ENCODE data around the gene TRAF2. TPM values are rescaled to one million over a fixed set of nuclear protein-coding genes. Genes with fewer than 3 reads are reported as not detected.
A peak's percentile ranks its signal among the peaks of the same experiment; 100 is the strongest.
"Not testable (repeated sequence)": the region's sequence is repeated elsewhere in the genome, so short reads cannot be mapped to it uniquely, and the experiment has no call there.

TRAF2 gene
- 10 to 100 TPM; 13.2 to 29.9 (median 18.4) TPM for polyA plus RNA-seq (ENCODE audit: low read depth in 6 of 6)

DNA sequence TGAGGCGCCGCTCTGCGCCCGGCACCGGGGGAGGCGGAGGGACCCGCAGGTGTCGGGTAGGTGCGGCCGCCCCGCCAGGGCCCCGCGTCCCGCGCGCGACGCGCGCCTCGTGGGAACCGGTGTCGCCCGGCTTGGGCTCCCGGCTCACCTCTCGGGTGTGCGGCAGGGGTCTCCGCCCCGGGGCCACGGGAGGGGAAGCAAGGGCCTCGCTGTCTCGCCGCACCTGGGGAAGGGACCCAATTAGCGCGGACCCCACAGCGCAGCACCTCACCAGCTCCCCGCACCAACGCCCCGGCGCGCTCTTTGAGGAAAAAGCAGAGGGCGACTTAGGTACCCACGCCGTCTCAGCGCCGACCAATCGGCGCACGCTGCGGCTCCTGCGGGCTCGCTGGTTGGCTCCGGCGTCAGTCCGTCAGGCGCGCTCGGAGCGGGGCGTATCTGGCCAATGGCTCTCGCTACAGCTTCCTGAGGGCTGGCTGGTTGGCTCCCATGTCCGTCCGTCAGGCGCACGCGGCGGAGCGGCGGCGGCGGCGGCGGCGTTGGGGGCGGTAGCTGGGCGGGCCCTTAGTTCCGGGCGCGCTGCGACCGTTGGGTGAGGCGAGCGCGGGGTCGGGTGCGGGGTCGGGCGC is at the start of gene TRAF2:
Gene TRAF2 (plus strand): TSS at position 567 of the 629 bp plus-strand sequence. CDS start 12,225 bp downstream, outside the sequence.
- Mint-ChIP-seq H3K9me3 (no peaks in the 10 kb centered on the region), H3K36me3 (no peaks in the 10 kb centered on the region), H3K4me3 (peak within 1 kb of the TSS; percentile 80 to 91 (median 88)), H3K27me3 (no peaks in the 10 kb centered on the region), H3K4me1 (peaks cover 20 to 46% (median 29%) of the 10 kb centered on the region in 3 donors), H3K27ac (peak within 1 kb of the TSS; percentile 64 to 93 (median 86))
- DNase-seq (peak; percentile 97), ATAC-seq (ENCODE audit: low read depth in 2 of 2) (peak; percentile 91 to 92)

GRCh38 chr9:136837146-136837855 is 49.0 kb upstream of the TRAF2 start:
- Mint-ChIP-seq H3K9me3 (no peaks in the 10 kb centered on the region), H3K27ac (no peak overlapping the region), H3K4me3 (no peak overlapping the region), H3K4me1 (peaks cover 3 to 10% (median 7%) of the 10 kb centered on the region in 3 donors), H3K36me3 (peaks cover 0 to 8% of the 10 kb centered on the region in 2 donors), H3K27me3 (peaks cover 0 to 2% (median 0%) of the 10 kb centered on the region in 3 donors)
- DNase-seq (no peak), ATAC-seq (ENCODE audit: low read depth in 2 of 2) (no peak)

DNA sequence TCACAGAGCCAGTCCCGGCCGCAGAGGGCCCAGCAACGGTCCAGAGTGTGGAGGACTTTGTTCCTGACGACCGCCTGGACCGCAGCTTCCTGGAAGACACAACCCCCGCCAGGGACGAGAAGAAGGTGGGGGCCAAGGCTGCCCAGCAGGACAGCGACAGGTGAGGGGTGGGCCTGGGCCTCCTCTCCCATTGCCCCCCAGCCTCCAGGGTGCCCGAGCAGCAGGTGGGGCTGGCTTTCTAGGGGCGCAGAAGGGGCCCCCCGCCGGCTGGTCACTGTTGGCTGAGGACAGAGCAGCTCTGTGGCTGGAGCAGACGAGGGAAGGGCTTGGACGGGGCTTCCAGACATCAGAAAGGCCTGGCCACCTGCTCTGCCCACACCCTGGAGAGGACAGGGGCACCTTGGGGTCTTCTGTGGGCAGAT is 48.4 kb upstream of the TRAF2 start:
- H3K4me1 Mint-ChIP-seq: peaks cover 5 to 14% (median 9%) of the 10 kb centered on the region in 3 donors
- not testable (repeated sequence) for H3K4me3 Mint-ChIP-seq; H3K27me3 Mint-ChIP-seq; H3K9me3 Mint-ChIP-seq; ATAC-seq (ENCODE audit: low read depth in 2 of 2); H3K27ac Mint-ChIP-seq; DNase-seq; H3K36me3 Mint-ChIP-seq

DNA sequence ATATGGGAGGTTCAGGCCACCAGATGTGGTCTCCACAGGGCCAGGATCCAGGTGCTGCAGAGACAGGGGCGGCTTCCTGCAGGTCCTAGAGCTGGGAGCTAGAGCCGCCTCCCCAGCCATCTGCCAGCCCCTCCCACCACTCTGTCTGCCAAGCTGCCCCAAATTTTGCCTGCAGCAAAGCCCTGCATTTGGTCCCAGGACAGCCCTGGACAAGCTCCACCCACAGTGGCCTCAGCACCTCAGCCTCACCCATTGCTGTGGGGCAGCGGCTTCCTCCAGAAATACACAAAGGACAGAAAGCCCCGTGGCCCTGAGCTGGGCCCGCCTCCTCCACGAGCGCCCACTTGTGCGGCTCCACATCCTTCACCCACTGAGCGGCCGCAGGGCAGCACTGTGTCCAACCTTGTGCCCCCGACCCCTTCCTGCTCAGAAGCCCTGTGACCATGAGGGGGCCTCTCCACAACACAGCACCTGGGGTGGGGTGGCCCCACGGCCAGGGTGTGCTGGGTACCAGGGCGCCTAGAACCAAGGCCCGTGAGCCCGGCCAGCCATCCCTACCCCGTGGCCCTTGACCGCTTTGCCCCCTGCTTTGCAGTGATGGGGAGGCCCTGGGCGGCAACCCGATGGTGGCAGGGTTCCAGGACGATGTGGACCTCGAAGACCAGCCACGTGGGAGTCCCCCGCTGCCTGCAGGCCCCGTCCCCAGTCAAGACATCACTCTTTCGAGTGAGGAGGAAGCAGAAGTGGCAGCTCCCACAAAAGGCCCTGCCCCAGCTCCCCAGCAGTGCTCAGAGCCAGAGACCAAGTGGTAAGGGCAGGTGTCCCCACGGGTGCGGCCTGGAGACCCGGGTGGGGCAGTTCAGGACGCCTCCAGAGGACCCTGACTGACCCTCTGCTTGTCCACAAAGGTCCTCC is 47.7 kb upstream of the TRAF2 start:
- H3K4me1 Mint-ChIP-seq: peaks cover 7 to 17% (median 9%) of the 10 kb centered on the region in 3 donors
- no peaks in the 10 kb centered on the region for H3K9me3 Mint-ChIP-seq
- H3K4me3 Mint-ChIP-seq: peak overlapping the region in 1 of 8 donors; percentile 74
- peak overlapping the region in 1 of 6 donors; percentile 47 for H3K27ac Mint-ChIP-seq
- DNase-seq (no peak), ATAC-seq (ENCODE audit: low read depth in 2 of 2) (no peak)
- peaks cover 0 to 8% of the 10 kb centered on the region in 2 donors for H3K36me3 Mint-ChIP-seq
- H3K27me3 Mint-ChIP-seq: peaks cover 0 to 5% (median 0%) of the 10 kb centered on the region in 3 donors

GRCh38 chr9:136839229-136840139 is 46.8 kb upstream of the TRAF2 start:
- Mint-ChIP-seq H3K27me3 (peaks cover 0 to 9% (median 0%) of the 10 kb centered on the region in 3 donors), H3K27ac (no peak overlapping the region), H3K36me3 (peaks cover 0 to 8% of the 10 kb centered on the region in 2 donors), H3K9me3 (no peaks in the 10 kb centered on the region), H3K4me3 (peak overlapping the region in 2 of 8 donors; percentile 59 to 65), H3K4me1 (peaks cover 8 to 22% (median 9%) of the 10 kb centered on the region in 3 donors)
- DNase-seq: no peak
- ATAC-seq (ENCODE audit: low read depth in 2 of 2): no peak

DNA sequence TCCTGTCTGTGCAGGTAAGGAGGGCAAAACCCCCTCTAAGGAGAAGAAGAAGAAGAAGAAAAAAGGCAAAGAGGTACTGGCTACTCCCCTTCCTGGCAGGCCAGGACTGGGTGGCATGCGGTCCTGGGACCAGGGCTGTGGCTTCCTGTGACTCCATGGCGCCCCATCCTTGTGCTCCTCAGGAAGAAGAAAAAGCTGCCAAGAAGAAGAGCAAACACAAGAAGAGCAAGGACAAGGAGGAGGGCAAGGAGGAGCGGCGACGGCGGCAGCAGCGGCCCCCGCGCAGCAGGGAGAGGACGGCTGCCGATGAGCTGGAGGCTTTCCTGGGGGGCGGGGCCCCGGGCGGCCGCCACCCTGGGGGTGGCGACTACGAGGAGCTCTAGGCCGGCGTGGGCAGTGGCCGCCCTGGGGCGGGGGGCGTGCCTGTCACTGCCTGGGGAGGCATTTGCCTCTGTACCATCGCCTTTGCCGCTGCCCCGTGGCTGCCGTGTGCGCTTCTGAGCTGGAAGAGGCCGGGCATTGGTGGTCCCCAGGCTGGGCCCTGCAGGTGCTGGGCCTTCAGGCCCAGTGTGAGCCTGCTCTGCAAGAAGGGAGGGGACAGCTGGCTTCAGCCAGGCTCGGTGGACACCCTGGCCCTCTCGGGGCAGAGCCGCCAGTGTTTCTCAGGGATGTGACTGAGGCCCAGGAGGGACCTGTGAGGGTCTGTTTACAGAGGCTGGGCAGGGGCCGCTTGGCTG is 46.0 kb upstream of the TRAF2 start:
- H3K4me3 Mint-ChIP-seq: peak overlapping the region in 3 of 8 donors; percentile 49 to 65 (median 59)
- peaks cover 0 to 9% (median 0%) of the 10 kb centered on the region in 3 donors for H3K27me3 Mint-ChIP-seq
- H3K36me3 Mint-ChIP-seq: peaks cover 0 to 8% of the 10 kb centered on the region in 2 donors
- ATAC-seq (ENCODE audit: low read depth in 2 of 2) (no peak), DNase-seq (no peak)
- peak overlapping the region in 2 of 6 donors; percentile 66 to 87 for H3K27ac Mint-ChIP-seq
- H3K4me1 Mint-ChIP-seq: peaks cover 8 to 22% (median 9%) of the 10 kb centered on the region in 3 donors
- no peaks in the 10 kb centered on the region for H3K9me3 Mint-ChIP-seq

DNA sequence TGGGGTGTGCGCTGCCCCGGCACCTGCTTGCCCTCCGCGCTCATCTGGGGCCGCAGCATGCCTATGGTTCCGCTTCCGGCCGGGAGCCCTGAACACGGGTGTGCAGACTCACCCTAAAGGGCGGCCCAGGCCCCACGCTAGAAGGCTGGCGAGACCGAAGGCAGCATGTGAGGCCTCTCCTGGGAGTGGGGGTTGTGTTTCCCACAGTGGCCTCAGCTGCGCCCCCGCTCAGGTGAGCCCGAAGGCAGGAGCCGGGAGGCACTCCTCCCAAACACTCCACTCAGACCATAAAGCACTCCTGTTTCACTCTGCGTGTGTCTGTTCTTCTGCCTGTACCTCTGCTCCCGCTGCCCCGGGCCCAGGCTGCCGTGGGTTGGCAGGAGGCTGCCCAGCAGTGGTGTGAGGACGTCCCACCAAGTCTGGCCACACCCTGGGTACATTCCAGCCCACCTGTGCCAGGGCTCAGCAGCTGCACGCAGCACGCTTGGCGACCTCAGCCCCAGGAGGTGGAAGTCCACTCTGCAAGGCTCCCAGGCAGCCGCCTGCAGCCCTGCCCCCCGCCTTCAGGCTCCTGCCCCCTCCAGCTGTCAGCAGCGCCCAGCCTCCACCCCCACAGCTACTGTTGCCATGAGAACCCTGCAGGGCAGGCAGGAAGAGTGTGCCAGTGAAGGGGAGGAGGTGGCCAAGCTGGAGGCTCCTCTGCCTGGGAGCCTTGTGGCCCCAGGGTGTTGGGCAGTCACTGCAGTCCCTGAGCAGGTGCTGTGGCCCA is 45.3 kb upstream of the TRAF2 start:
- H3K27me3 Mint-ChIP-seq: peaks cover 0 to 9% (median 0%) of the 10 kb centered on the region in 3 donors
- ATAC-seq (ENCODE audit: low read depth in 2 of 2) (no peak), DNase-seq (no peak)
- H3K4me3 Mint-ChIP-seq: peak overlapping the region in 3 of 8 donors; percentile 12 to 88 (median 22)
- H3K36me3 Mint-ChIP-seq: peaks cover 0 to 8% of the 10 kb centered on the region in 2 donors
- peaks cover 8 to 22% (median 9%) of the 10 kb centered on the region in 3 donors for H3K4me1 Mint-ChIP-seq
- H3K9me3 Mint-ChIP-seq: no peaks in the 10 kb centered on the region
- H3K27ac Mint-ChIP-seq: no peak overlapping the region

DNA sequence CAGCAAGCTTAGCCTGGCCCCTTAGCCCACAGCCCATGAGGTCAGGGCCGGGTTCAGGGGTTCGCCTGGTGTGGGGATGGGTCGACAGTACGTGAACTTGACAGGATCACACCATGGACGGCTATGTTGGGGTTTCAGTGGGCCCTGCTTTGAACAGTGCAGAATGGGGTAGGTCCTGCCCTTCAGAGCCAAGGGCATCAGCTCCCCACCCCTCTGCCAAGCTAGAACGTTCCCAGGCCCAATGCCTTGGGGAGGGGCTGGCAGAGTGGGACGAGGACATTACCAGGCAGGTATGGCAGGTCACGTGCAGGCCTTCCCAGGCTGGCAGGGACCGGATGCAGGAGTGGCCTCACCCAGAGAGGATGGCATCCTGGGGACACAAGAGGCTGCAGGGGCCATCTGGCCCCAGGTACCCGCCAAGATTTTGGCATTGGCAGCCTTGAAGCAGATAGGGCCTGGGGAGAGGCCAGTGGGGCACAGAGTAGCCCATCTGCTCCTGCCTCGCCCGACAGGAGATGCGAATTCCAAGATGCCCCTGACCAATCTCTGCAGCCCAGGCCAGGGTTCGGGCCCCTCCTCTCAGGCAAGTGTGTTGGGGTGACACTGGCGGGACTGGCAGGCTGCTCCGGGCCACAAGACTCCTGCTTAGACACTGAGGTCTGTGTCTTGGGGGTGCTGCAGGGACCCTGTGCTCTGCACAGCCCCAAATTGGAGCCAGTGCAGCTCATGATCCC is 44.5 kb upstream of the TRAF2 start:
- H3K4me3 Mint-ChIP-seq: peak overlapping the region; percentile 74 to 92 (median 88)
- H3K9me3 Mint-ChIP-seq; ATAC-seq (ENCODE audit: low read depth in 2 of 2); H3K36me3 Mint-ChIP-seq; DNase-seq: not testable (repeated sequence)
- peaks cover 0 to 14% (median 0%) of the 10 kb centered on the region in 3 donors for H3K27me3 Mint-ChIP-seq
- peaks cover 8 to 27% (median 9%) of the 10 kb centered on the region in 3 donors for H3K4me1 Mint-ChIP-seq
- H3K27ac Mint-ChIP-seq: peak overlapping the region in 2 of 6 donors; percentile 75 to 92

DNA sequence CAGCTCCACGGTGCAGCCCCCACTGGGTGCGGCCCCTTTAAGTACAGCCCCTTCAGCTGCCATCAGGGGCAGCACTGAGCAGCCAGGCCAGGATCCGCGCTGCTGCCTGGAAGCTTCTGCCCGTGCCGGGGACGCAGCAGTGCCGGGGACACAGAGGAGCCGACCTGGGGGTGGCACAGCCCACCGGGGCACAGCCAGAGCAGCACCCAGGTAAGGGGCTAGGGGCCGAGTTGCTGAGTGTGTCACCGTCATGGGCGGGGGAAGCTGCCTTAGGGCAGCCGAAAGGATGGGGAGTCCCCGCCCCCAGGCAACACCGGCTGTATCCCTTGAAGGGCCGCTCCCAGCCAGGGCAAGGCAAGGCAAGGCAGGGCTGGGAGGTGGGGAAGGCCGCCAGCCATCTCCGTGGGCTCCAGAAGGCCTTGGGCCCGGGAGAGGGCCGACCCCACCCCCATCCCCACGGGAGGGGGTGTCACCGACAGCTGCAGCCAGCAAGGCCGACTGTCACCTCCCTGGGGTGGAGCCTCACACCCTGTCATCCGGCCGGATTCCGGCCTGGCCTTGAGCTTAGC is 43.9 kb upstream of the TRAF2 start, which contains the start of gene AJM1:
Gene AJM1 (plus strand): TSS at position 99 of the 569 bp plus-strand sequence. CDS start 1,937 bp downstream, outside the sequence.
- peak; percentile 79 for DNase-seq
- Mint-ChIP-seq H3K27ac (peak within 1 kb of the TSS in 4 of 6 donors; percentile 22 to 96 (median 84)), H3K4me1 (peaks cover 10 to 30% (median 10%) of the 10 kb centered on the region in 3 donors), H3K4me3 (peak within 1 kb of the TSS; percentile 82 to 92 (median 88)), H3K27me3 (peaks cover 0 to 16% (median 2%) of the 10 kb centered on the region in 3 donors)
- H3K9me3 Mint-ChIP-seq, H3K36me3 Mint-ChIP-seq: not testable (repeated sequence)
- ATAC-seq (ENCODE audit: low read depth in 2 of 2): peak; percentile 88 to 89

DNA sequence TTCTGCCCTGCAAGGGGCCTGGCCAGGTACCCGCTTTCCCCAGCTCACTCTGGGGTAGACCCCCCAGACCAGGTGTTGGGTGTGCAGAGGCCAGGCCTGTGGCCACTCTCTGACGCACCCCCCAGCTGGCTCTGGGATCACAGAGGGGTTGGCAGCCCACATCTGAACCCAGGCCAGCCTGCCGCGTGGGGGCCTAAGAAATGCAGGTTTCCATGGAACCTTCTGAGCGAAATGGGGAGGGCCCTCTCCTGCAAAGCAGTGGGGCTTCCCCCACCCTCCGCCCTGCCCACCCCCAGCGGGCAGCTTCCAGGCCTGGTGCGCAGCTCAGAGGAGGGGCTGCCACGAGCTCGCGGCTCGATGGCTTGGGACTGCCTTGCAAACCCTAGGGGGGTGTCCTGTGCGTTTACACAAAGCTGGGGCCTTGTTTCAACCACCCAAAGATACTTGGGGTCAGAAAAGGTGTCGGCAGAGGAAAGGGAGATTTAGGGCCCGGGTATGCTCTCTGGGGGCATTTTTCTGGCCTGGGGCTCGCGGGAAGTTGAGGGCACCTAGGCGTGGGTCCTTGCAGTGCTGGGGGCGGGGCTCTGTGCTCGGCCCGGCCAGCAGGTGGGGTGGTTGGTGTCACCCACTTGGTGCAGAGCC is 43.0 kb upstream of the TRAF2 start:
- peaks cover 15 to 36% (median 18%) of the 10 kb centered on the region in 3 donors for H3K4me1 Mint-ChIP-seq
- H3K27ac Mint-ChIP-seq: peak overlapping the region in 4 of 6 donors; percentile 26 to 88 (median 41)
- H3K27me3 Mint-ChIP-seq: peaks cover 0 to 22% (median 10%) of the 10 kb centered on the region in 3 donors
- not testable (repeated sequence) for H3K36me3 Mint-ChIP-seq; DNase-seq; ATAC-seq (ENCODE audit: low read depth in 2 of 2); H3K9me3 Mint-ChIP-seq
- peak overlapping the region; percentile 57 to 89 (median 81) for H3K4me3 Mint-ChIP-seq

Data from naive B cell (primary cell).